Measurements from ENCODE around the gene SCN5A.

SCN5A gene

GRCh38 chr3:38534180-38534579 lies 115.3 kb downstream of the SCN5A start:
- no peak for FAIRE-seq

GRCh38 chr3:38533285-38533976 lies 116.1 kb downstream of the SCN5A start:
- no peak for FAIRE-seq

- FAIRE-seq, result no peak
These were observed 117.0 kb downstream of the SCN5A start for GRCh38 chr3:38532529-38532928.

- no peak for FAIRE-seq
These were observed 121.0 kb downstream of the SCN5A start for GRCh38 chr3:38528457-38528856.

GRCh38 chr3:38526792-38527191 lies 122.7 kb downstream of the SCN5A start:
- no peak for FAIRE-seq

GRCh38 chr3:38524141-38524739 lies 125.2 kb downstream of the SCN5A start:
- FAIRE-seq, result no peak

- no peak for FAIRE-seq
These were observed 127.5 kb downstream of the SCN5A start for GRCh38 chr3:38522002-38522401.

- FAIRE-seq, result peak; percentile 98
These were observed 128.0 kb downstream of the SCN5A start for GRCh38 chr3:38521391-38521987.

- FAIRE-seq, result no peak
These were observed 129.8 kb downstream of the SCN5A start for GRCh38 chr3:38519651-38520050.

GRCh38 chr3:38519000-38519399 lies 130.5 kb downstream of the SCN5A start:
- FAIRE-seq, result no peak

GRCh38 chr3:38516669-38517068 lies 132.8 kb downstream of the SCN5A start:
- FAIRE-seq, result no peak

- FAIRE-seq, result no peak
These were observed 134.1 kb downstream of the SCN5A start for GRCh38 chr3:38515367-38515766.

GRCh38 chr3:38511546-38511945 lies 137.9 kb downstream of the SCN5A start:
- no peak for FAIRE-seq

GRCh38 chr3:38510631-38511030 lies 138.9 kb downstream of the SCN5A start:
- FAIRE-seq, result no peak

- no peak for FAIRE-seq
These were observed 139.8 kb downstream of the SCN5A start for GRCh38 chr3:38509732-38510131.

- FAIRE-seq, result no peak
These were observed 142.4 kb downstream of the SCN5A start for GRCh38 chr3:38507120-38507519.

GRCh38 chr3:38500688-38501417 lies 148.6 kb downstream of the SCN5A start:
- no peak for FAIRE-seq
